Cardiac septum (tissue), 1 donor: ENCODE measurements around the gene NOX5. TPM values are rescaled to one million over a fixed set of nuclear protein-coding genes. Genes with fewer than 3 reads are reported as not detected.

Experiments
- DNase-seq: peaks from one replicate; pipeline ENCODE4 v3.0.0-alpha.2; 2020; ENCODE audit warnings: low spot score
- intact Hi-C: fragments of 100-400 bp; cut with DNase I; formaldehyde crosslinking; loops from one replicate; pipeline ENCODE4 v1.14.0; 2022
- total RNA-seq: library from RNA; stranded (reverse); fragmentation: NEBNext Ultra II Directional; extraction: Animal tissue kit (Norgen Biotek cat#: 25700); gene quantifications from one replicate; pipeline ENCODE4 v1.2.1, GENCODE V29; 2021
- donor health status: DM: no; HTN: no; CAD: no.

Gene NOX5
- total RNA-seq, 1 donor from 2014 or later = not detected

GRCh38 chr15:69091654-69092053, 77.2 kb downstream of the NOX5 start:
- DNase-seq = no peak
- intact Hi-C loops = no loop called here

- intact Hi-C loops = no loop called here
- no peak for DNase-seq
These were observed 77.7 kb downstream of the NOX5 start for GRCh38 chr15:69092159-69092558.

- no peak for DNase-seq
- intact Hi-C loops = no loop called here
These were observed 78.6 kb downstream of the NOX5 start for GRCh38 chr15:69093127-69093526.

GRCh38 chr15:69093614-69094013, 79.1 kb downstream of the NOX5 start:
- intact Hi-C loops = no loop called here
- DNase-seq = no peak

- intact Hi-C loops = no loop called here
These were observed 79.8 kb downstream of the NOX5 start for GRCh38 chr15:69094124-69094921.

GRCh38 chr15:69095274-69095673, 80.8 kb downstream of the NOX5 start:
- intact Hi-C loops = no loop called here
- no peak for DNase-seq

More at GRCh38 chr15:69094124-69094921, 79.8 kb downstream of the NOX5 start:
- no peak for DNase-seq

GRCh38 chr15:69096196-69096595, 81.7 kb downstream of the NOX5 start:
- peak; percentile 31 for DNase-seq
- intact Hi-C loops = no loop called here

- intact Hi-C loops = no loop called here
- no peak for DNase-seq
These were observed 82.1 kb downstream of the NOX5 start for GRCh38 chr15:69096626-69097025.

- DNase-seq = peak; percentile 14
- intact Hi-C loops = no loop called here
These were observed 84.3 kb downstream of the NOX5 start for GRCh38 chr15:69098771-69099170.

GRCh38 chr15:69099941-69100340, 85.4 kb downstream of the NOX5 start:
- intact Hi-C loops = no loop called here
- DNase-seq = peak; percentile 39

GRCh38 chr15:69100821-69101220, 86.3 kb downstream of the NOX5 start:
- DNase-seq = no peak
- intact Hi-C loops = no loop called here

- intact Hi-C loops = no loop called here
- DNase-seq = no peak
These were observed 89.7 kb downstream of the NOX5 start for GRCh38 chr15:69104050-69104750.

GRCh38 chr15:69105451-69105985, 91.0 kb downstream of the NOX5 start:
- intact Hi-C loops = no loop called here

GRCh38 chr15:69107025-69107620, 92.6 kb downstream of the NOX5 start:
- intact Hi-C loops = no loop called here
- no peak for DNase-seq

More at GRCh38 chr15:69105451-69105985, 91.0 kb downstream of the NOX5 start:
- DNase-seq = no peak

Other genes starting within 250 kb of the NOX5 start
- 180 TPM for gene ANP32A, start 193.8 kb upstream of the NOX5 start, total RNA-seq
- 1.8 TPM for gene SPESP1, start 84.2 kb upstream of the NOX5 start, total RNA-seq
- 6.2 TPM for gene GLCE, start 145.9 kb downstream of the NOX5 start, total RNA-seq